Fibroblast of mammary gland (primary cell): ENCODE measurements around the gene CNKSR3.

Experiments used
- DNase-seq: peaks from one replicate; pipeline ENCODE4 v3.0.0-alpha.2; 2010; ENCODE audit warnings: low read depth
- H3K4me3 ChIP-seq: 2 replicates; pipeline ENCODE4 v1.5.1; 2011; ENCODE audit warnings: low read depth, mild to moderate bottlenecking, low read length, moderate library complexity; ENCODE audit not compliant: control insufficient read depth
- CTCF ChIP-seq: conservative IDR thresholded peaks from 2 replicates; pipeline ENCODE4 v1.5.1; 2011; ENCODE audit warnings: low read depth, low read length, inconsistent platforms; ENCODE audit not compliant: control insufficient read depth, insufficient read depth

CNKSR3 gene

GRCh38 chr6:154499855-154500589, 10.5 kb downstream of the CNKSR3 start:
- no peak for TF ChIP-seq CTCF
- DNase-seq = no peak
- H3K4me3 ChIP-seq = no peak overlapping the region

- no peak for DNase-seq
- H3K4me3 ChIP-seq = no peak overlapping the region
- TF ChIP-seq CTCF = no peak
Observed at GRCh38 chr6:154498340-154498934, 12.0 kb downstream of the CNKSR3 start.

GRCh38 chr6:154496793-154497517, 13.5 kb downstream of the CNKSR3 start:
- no peak for TF ChIP-seq CTCF
- no peak for DNase-seq
- H3K4me3 ChIP-seq = no peak overlapping the region

- no peak overlapping the region for H3K4me3 ChIP-seq
- no peak for DNase-seq
- TF ChIP-seq CTCF = no peak
Observed at GRCh38 chr6:154496186-154496585, 14.3 kb downstream of the CNKSR3 start.

GRCh38 chr6:154494592-154495311, 15.7 kb downstream of the CNKSR3 start:
- DNase-seq = no peak
- no peak overlapping the region for H3K4me3 ChIP-seq
- no peak for TF ChIP-seq CTCF
